Breast epithelium (tissue), 3 donors: Measurements from ENCODE around the gene CST3.

Experiments
- CTCF ChIP-seq, 3 donors: fragments of 450-650 bp; IDR thresholded peaks; one replicate each; pipeline ENCODE4 v1.5.1; 2016 to 2017; ENCODE audit warnings: antibody characterized with exemption in 3 of 3, mild to moderate bottlenecking in 3 of 3, moderate library complexity in 3 of 3
- POLR2A ChIP-seq: fragments of 450-650 bp; IDR thresholded peaks from one replicate; pipeline ENCODE4 v1.6.1; 2016; ENCODE audit warnings: antibody characterized with exemption, mild to moderate bottlenecking, moderate library complexity

DNA sequence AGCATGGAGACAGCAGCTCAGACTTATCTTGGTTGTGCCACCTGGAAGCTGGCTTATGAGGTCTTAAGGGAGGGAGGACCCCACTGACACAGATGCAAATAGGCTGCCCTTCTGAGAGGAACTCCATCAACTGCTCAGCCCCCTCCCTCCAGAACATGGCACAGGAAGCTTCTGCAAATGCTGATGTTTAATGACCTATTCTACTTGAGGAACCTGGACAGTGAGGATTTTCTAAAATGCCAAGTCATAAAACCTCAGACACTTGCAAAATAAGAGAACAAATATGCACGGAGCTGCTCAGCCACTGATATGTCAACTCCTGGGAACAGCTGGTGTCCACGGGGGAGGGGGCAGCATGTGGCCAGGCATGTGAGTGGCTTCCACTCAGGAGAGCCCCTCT lies 35.5 kb downstream of the CST3 start:
- TF ChIP-seq CTCF (IDR thresholded peaks at IDR 0.05) = no peak
- no peak for TF ChIP-seq POLR2A
